HUDEP-2 (cell line): ENCODE data around the gene SEPHS1.
"Not testable (repeated sequence)": the region's sequence is repeated elsewhere in the genome, so short reads cannot be mapped to it uniquely, and the experiment has no call there.

Source experiments
- DNase-seq, 76 experiments: peaks; one replicate each; lab custom pipeline; 2025; ENCODE audit not compliant: unreplicated experiment in 76 of 76; lab: John Stamatoyannopoulos, UW

SEPHS1 gene, protein sequence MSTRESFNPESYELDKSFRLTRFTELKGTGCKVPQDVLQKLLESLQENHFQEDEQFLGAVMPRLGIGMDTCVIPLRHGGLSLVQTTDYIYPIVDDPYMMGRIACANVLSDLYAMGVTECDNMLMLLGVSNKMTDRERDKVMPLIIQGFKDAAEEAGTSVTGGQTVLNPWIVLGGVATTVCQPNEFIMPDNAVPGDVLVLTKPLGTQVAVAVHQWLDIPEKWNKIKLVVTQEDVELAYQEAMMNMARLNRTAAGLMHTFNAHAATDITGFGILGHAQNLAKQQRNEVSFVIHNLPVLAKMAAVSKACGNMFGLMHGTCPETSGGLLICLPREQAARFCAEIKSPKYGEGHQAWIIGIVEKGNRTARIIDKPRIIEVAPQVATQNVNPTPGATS

DNA sequence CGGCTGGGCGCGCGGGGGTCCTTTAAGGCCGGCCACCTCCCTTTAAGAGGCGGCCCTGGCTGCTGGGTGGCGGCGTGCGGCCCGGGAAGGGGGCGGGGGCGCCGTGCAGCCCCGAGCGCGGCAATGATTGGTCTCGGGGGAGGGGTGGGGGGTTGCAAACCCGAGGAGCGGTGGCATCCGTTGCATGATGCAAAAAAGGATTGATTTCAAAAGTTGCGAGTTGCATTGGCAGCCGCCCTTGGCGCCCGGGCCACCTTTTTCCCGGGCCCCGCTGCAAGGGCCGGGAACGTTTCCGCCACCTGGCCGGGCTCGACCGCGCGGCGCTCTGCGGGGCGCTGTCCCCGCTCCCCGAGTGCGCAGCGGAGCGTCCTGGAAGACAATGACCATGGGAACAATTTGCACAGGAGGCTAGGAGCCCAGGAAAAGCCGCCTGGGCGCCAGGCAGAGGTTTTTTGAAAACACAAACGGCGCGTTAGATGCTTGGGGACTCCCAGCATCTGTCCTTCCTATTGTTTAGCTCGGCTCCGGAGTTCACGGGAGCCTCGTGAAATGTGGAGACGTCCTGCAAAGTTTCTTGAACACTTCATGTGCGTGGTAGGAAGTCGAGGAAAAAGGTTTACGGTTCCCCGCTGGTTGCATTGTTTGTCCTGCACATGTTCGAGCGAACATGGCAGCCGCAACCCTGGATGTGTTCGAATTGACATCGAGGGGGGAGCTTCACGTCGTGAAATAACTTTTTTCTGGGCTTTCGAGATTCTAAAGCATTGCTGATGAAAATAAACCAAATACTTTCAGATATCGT lies at the start of gene SEPHS1:
SEPHS1 (minus strand) TSS at position 78 of the 802 bp plus-strand sequence. CDS start 3,343 bp downstream, outside the sequence.
- DNase-seq = peak in 68 of 76 experiments; percentile 15 to 78 (median 56)

DNA sequence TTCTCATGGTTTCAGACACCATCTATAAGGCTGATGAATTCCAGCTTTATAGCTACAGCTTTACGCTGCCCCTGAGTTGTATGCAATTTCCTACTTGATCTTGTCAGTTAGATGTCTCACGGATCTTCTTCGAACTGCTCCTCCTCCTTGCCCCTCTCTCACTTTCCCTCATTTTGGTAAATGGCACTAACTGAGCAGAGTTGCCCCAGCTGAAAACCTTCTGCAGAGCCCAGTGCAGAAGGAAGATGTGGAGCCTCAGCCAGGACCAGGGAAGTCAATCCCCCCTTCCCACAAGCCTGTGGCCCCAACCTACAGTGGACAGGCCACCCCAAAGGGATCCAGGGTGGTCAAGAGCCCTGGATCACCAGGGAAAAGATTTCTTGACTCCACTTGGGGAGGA lies 49.0 kb upstream of the SEPHS1 start:
- no peak for DNase-seq

DNA sequence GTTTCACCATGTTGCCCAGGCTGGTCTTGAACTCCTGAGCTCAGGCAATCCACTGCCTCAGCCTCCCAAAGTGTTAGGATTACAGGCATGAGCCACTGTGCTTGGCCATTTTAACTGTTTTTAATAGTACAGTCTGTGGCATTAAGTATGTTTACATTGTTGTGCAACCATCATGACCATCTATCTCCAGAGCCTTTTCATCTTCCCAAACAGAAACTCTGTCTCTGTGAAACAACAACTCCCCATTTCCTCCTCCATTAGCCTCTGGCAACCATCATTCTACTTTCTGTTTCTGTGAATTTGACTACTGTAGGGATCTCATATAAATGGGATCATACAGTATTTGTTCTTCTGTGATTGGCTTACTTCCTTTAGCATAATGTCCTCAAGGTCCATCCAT lies 48.3 kb upstream of the SEPHS1 start:
- no peak for DNase-seq

- no peak for DNase-seq
Observed at GRCh38 chr10:13395540-13395939, 47.4 kb upstream of the SEPHS1 start.

DNA sequence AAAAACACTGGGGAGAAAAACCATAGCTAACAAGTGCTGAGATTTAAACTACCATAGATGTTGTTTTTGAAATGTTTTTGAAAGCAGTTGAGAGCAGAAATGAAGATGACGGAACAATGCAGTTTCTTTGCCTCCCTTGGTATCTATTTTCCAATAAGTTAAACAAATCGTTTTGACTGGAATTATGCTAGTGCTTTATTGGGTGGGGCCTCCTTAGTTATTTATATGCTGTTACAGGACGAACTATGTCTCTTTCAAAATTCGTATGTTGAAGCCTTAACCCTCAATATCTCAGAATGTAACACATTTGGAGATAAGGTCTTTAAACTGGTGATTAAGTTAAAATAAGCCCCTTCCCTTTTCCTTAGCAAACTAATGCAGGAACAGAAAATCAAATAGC lies 45.5 kb upstream of the SEPHS1 start:
- no peak for DNase-seq

- DNase-seq = no peak
Observed at GRCh38 chr10:13392701-13393100, 44.6 kb upstream of the SEPHS1 start.

DNA sequence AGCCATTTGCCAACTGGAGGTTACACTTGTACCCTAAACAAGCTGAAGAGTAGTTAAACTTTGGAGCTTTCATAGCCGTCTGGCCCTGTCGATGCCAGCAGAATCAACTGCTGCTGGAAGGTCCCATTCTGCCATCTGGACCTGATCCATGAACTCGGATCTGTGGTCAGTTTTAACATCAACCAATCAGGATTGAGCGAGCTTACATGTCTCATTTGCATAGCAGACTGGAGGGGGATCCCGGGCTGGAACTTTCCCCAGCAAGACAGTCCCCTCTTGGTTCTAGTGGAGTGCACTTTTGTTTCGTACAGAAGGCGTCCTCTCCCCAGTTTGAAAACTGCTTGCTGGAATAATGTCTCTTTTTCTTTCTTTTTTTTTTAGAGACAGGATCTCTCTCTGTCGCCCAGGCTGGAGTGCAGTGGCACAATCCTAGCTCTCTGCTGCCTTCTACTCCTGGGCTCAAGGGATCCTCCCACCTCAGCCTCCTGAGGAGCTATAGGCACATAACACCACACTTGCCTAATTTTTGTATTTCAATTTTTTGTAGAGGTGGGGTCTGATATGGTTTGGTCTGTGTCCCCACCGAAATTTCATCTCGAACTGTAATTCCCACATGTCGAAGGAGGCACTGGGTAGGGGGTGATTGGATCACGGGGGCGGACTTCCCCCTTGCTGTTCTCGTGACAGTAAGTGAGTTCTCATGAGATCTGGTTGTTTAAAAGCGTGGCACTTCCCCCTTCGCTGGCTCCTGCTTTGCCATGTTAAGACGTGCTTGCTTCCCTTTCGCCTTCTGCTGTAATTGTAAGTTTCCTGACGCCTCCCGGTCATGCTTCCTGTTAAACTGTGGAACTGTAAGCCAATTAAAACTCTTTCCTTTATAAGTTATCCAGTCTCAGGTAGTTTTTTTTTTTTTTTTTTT lies 42.8 kb upstream of the SEPHS1 start:
- DNase-seq = no peak

- DNase-seq = no peak
Observed at GRCh38 chr10:13388478-13389230, 40.6 kb upstream of the SEPHS1 start.

DNA sequence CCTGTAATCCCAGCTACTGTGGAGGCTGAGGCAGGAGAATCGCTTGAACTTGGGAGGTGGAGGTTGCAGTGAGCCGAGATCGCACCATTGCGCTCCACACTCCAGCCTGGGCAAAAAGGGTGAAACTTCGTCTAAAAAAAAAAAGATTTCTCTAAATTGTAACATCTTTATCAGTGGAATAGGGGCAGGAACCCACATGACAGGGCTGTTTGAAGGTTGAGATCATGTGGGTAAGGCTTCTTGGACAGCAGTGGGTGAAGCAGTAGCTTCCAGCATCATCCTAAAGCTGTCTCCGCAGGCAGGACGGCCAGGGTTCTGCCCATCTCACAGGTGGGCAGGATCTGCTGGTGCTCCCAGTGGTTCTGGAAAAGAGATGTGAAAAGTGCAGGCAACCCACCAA lies 37.9 kb upstream of the SEPHS1 start:
- DNase-seq = no peak

DNA sequence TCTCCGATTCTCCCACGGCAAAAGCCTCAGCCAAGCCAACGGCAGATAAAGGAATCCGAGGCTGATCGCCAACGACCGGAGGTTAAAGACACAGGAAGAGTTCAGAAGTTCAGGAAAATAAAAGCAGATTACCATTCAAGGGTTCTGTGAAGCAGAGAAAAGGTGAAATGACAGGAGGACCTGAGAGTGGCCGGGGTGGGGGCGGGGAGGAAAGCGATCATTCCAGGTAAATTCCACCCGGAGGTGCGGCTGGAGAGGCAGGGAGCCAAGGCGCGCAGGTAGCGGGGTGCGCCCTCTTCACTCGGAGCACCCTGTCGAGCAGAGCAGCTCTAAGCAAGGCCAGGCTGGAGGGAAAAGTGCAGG lies 35.3 kb upstream of the SEPHS1 start:
- no peak for DNase-seq

DNA sequence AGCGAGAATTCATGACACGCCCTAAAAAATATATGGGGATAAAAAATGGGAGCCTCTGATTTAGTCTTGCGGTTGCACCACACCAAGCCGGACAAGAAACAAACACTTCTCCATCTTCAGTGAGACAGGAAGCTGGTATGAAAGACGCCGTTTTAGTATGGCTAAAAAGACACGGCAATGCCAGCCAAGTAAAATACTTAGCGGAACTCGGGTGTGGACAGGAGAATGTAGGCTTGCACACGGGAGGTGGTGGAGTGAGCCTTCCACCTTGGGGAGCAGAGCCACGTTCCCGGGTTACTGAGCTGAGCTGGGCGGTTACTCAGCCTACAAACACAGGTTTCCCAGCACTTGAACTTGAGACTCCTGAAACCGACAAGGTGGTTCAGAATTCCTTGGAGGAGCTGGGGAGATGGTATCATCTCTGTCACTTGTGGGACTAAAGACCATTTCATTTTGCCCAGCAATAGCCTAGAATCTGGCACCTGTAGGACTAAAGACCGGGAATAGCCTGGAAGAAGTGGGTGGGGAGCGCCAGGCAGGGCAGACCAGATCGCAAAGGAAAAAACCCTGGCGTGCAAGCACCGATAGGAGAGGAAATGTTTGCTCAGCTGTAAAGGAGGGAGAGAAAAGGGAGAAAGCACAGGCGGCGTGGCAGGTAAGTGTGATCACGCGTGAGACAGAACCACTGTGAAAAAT lies 34.8 kb upstream of the SEPHS1 start:
- no peak for DNase-seq

GRCh38 chr10:13379061-13379460 lies 31.0 kb upstream of the SEPHS1 start:
- not testable (repeated sequence) for DNase-seq

DNA sequence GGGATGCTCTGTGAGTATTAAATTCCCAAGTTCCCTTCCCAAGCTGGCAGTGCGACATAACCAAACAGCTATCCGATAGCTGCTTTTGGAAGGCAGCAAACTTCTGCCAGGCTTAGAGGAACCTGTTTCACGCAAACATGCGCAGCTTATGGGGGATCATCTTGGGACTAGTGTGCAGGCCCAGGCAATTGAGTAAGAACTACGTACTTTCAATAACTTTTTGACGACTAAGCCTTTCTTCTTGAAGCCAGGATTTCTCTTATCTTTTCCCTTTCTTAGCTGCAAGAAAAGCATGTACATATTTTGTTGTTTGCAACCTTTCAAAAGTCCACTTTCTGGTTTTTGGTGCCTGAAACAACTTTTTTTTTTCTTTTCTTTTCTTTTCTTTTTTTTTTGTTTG lies 28.7 kb upstream of the SEPHS1 start:
- no peak for DNase-seq

DNA sequence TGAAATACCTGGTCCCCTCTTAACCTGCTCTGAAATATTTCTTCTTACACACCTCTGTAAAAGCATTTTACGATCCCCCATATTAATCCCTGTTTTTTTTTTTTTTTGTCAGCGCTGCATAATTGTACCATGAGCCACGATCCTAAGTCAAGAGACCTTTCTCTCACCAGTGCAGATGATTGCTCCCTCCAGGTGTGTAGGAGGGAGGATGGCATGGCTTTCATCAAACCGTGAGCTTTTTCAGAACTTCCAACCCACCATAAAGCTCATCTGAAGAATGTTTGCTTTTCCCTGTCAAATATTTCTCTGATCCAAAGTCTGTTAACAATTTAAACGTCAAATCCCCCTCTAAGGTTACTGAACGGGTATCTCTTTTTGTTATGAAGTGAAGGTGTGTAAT lies 28.2 kb upstream of the SEPHS1 start:
- no peak for DNase-seq

GRCh38 chr10:13375791-13376190 lies 27.7 kb upstream of the SEPHS1 start:
- no peak for DNase-seq

- no peak for DNase-seq
Observed at GRCh38 chr10:13373644-13374043, 25.6 kb upstream of the SEPHS1 start.

DNA sequence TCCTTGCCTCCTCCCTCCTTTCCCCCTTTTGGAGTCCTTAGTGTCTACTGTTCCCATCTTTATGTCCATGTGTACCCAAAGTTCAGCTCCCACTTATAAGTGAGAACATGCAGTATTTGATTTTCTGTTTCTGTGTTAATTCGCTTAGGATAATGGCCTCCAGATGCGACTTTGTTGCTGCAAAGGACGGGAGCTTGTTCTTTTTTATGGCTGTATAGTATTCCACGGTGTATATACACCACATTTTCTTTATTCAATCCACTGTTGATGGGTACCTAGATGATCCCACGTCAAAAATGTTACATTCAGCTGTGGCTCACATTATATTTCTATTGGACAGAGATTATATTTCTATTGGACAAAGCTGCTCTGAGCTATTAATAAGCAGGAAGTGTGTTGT lies 24.4 kb upstream of the SEPHS1 start:
- no peak for DNase-seq

DNA sequence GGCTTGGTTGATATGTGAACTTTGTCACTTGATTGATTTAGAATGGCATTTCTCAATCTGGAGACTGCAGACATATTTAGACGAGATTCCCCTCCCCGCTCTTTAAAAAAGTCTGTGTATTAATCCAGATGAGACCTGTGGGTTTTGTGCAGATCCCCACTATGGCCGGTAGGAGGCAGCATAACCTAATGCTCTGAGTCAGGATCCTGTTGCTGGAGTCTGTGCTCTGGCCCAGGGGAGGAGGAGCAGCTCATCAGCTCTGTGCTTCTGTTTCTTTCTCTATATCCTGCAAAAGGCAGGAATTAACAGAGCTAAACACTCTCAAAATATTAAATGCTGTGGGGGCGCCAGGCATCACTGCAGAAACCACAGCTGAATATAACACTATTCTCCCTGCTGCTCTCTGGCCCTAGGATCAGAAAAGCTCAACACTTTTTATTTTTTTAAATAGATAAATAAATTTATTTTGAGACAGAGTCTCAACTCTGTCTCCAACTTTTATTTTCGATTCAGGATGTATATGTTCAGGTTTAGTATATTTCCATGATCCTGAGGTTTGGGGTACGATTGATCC lies 23.9 kb upstream of the SEPHS1 start:
- peak in 59 of 76 experiments; percentile 8 to 76 (median 41) for DNase-seq

DNA sequence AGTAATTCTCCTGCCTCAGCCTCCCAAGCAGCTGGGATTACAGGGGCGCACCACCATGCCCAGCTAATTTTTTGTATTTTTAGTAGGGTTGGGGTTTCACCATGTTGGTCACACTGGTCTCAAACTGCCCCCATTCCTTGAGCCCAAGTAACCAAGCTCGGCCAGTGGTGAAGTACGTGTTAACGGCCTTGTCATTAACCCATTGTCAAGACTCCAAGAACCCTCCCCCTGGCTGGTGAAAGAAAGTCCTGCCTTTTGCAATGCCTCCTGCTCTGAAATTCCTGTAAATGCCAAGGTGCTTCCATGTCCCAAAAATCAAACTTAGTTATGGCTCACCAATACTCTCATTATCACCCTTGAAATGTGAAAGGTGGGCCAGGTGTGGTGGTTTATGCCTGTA lies 18.8 kb upstream of the SEPHS1 start:
- no peak for DNase-seq
